HEK293 (cell line): ENCODE measurements around the gene ATXN2.

Experiments
- CTCF ChIA-PET: fragments of 350-600 bp; formaldehyde crosslinking; extraction: SDS; loops from one replicate; lab custom pipeline; 2021; ENCODE audit warnings: antibody characterized with exemption; lab: Yijun Ruan, JAX
- POLR2A ChIA-PET: fragments of 300-600 bp; formaldehyde crosslinking; extraction: SDS; loops from one replicate; lab custom pipeline; 2020; ENCODE audit warnings: antibody characterized with exemption, inconsistent platforms; lab: Yijun Ruan, JAX
- H3K27ac ChIP-seq: fragments of 200-500 bp; sonication (Bioruptor generic); 2 replicates; pipeline ENCODE4 v1.5.1; 2014; ENCODE audit warnings: low read depth, low read length, control low read depth, inconsistent platforms; ENCODE audit errors: extremely low read depth
- H3K36me3 ChIP-seq, 2 experiments: fragments of 200-500 bp in 1 of 2; sonication (Bioruptor generic) in 1 of 2; 1 replicate in 1 of 2; 2 replicates in 1 of 2; pipeline ENCODE4 v1.5.1; 2014 to 2017; ENCODE audit warnings: inconsistent platforms in 2 of 2, low read length in 2 of 2; ENCODE audit not compliant: control insufficient read depth in 2 of 2, insufficient read depth in 1 of 2
- H3K4me1 ChIP-seq: fragments of 200-500 bp; sonication (Bioruptor generic); 2 replicates; pipeline ENCODE4 v1.5.1; 2014; ENCODE audit warnings: mild to moderate bottlenecking, low read length, inconsistent platforms; ENCODE audit not compliant: control insufficient read depth, insufficient read depth
- H3K4me3 ChIP-seq: 2 replicates; pipeline ENCODE4 v1.5.1; 2011; ENCODE audit warnings: low read depth, mild to moderate bottlenecking, control low read depth, low read length, moderate library complexity
- H3K9me3 ChIP-seq: fragments of 200-500 bp; sonication (Bioruptor generic); 2 replicates; pipeline ENCODE4 v1.5.1; 2014; ENCODE audit warnings: low read depth, low read length, inconsistent platforms; ENCODE audit not compliant: control insufficient read depth, insufficient read depth
- GLIS1 ChIP-seq: fragments of 450-650 bp; formaldehyde crosslinking; IDR thresholded peaks from 2 replicates; pipeline ENCODE4 v1.5.1; 2016; ENCODE audit warnings: missing biosample characterization, missing genetic modification characterization
- GLIS2 ChIP-seq: fragments of 450-650 bp; formaldehyde crosslinking; IDR thresholded peaks from 2 replicates; pipeline ENCODE4 v1.5.1; 2016; ENCODE audit warnings: missing biosample characterization, missing genetic modification characterization
- HIC1 ChIP-seq: fragments of 450-650 bp; formaldehyde crosslinking; IDR thresholded peaks from 2 replicates; pipeline ENCODE4 v1.5.1; 2016; ENCODE audit warnings: missing biosample characterization, missing genetic modification characterization
- MYNN ChIP-seq: fragments of 450-650 bp; formaldehyde crosslinking; IDR thresholded peaks from 2 replicates; pipeline ENCODE4 v1.5.1; 2016; ENCODE audit warnings: missing biosample characterization, missing genetic modification characterization, borderline replicate concordance
- OVOL3 ChIP-seq: fragments of 450-650 bp; formaldehyde crosslinking; IDR thresholded peaks from 2 replicates; pipeline ENCODE4 v1.5.1; 2016; ENCODE audit warnings: missing biosample characterization, missing genetic modification characterization
- PATZ1 ChIP-seq: fragments of 450-650 bp; formaldehyde crosslinking; IDR thresholded peaks from 2 replicates; pipeline ENCODE4 v1.5.1; 2016; ENCODE audit warnings: missing biosample characterization, missing genetic modification characterization
- TRIM28 ChIP-seq: IDR thresholded peaks from 2 replicates; pipeline ENCODE4 v1.6.1; 2011; ENCODE audit warnings: low read length, control low read depth, borderline replicate concordance
- YY2 ChIP-seq: fragments of 450-650 bp; formaldehyde crosslinking; IDR thresholded peaks from 2 replicates; pipeline ENCODE4 v1.5.1; 2016; ENCODE audit warnings: missing biosample characterization, missing genetic modification characterization
- ZBTB17 ChIP-seq: fragments of 450-650 bp; formaldehyde crosslinking; IDR thresholded peaks from 2 replicates; pipeline ENCODE4 v1.5.1; 2016; ENCODE audit warnings: missing biosample characterization, missing genetic modification characterization
- ZBTB7A ChIP-seq: fragments of 450-650 bp; formaldehyde crosslinking; IDR thresholded peaks from 2 replicates; pipeline ENCODE4 v1.5.1; 2016; ENCODE audit warnings: low read depth, missing biosample characterization, missing genetic modification characterization
- ZIC2 ChIP-seq: fragments of 450-650 bp; formaldehyde crosslinking; IDR thresholded peaks from 2 replicates; pipeline ENCODE4 v1.5.1; 2016; ENCODE audit warnings: missing biosample characterization, missing genetic modification characterization
- ZNF114 ChIP-seq: fragments of 450-650 bp; formaldehyde crosslinking; IDR thresholded peaks from 2 replicates; pipeline ENCODE4 v1.5.0; 2017; ENCODE audit warnings: missing biosample characterization, missing genetic modification characterization
- ZNF133 ChIP-seq: fragments of 450-650 bp; formaldehyde crosslinking; IDR thresholded peaks from 2 replicates; pipeline ENCODE4 v1.5.1; 2016; ENCODE audit warnings: missing biosample characterization, missing genetic modification characterization
- ZNF19 ChIP-seq: fragments of 450-650 bp; formaldehyde crosslinking; IDR thresholded peaks from 2 replicates; pipeline ENCODE4; 2016; ENCODE audit warnings: missing biosample characterization, missing genetic modification characterization, low read depth
- ZNF248 ChIP-seq: fragments of 450-650 bp; formaldehyde crosslinking; IDR thresholded peaks from 2 replicates; pipeline ENCODE4 v1.5.1; 2017; ENCODE audit warnings: missing biosample characterization, missing genetic modification characterization
- ZNF274 ChIP-seq, 2 experiments: fragments of 200-500 bp in 1 of 2; fragments of 450-650 bp in 1 of 2; sonication (Bioruptor generic) in 1 of 2; formaldehyde crosslinking in 1 of 2; IDR thresholded peaks; 2 replicates each; pipeline versions ENCODE4 v1.5.1 to v1.6.1; 2014 to 2016; ENCODE audit warnings: borderline replicate concordance in 1 of 2, inconsistent platforms in 1 of 2, low read length in 1 of 2, missing biosample characterization in 1 of 2, missing genetic modification characterization in 1 of 2
- ZNF473 ChIP-seq: fragments of 450-650 bp; formaldehyde crosslinking; IDR thresholded peaks from 2 replicates; pipeline ENCODE4 v1.5.1; 2017; ENCODE audit warnings: missing biosample characterization, missing genetic modification characterization
- ZNF529 ChIP-seq: fragments of 450-650 bp; formaldehyde crosslinking; IDR thresholded peaks from 2 replicates; pipeline ENCODE4 v1.5.1; 2017; ENCODE audit warnings: missing genetic modification characterization, missing biosample characterization; ENCODE audit not compliant: insufficient replicate concordance
- ZNF555 ChIP-seq: fragments of 450-650 bp; formaldehyde crosslinking; conservative IDR thresholded peaks from 2 replicates; pipeline ENCODE4 v1.5.1; 2017; ENCODE audit warnings: missing biosample characterization, mild to moderate bottlenecking, missing genetic modification characterization, inconsistent platforms
- ZNF600 ChIP-seq: fragments of 450-650 bp; formaldehyde crosslinking; IDR thresholded peaks from 2 replicates; pipeline ENCODE4 v1.5.1; 2016; ENCODE audit warnings: missing biosample characterization, missing genetic modification characterization
- ZNF660 ChIP-seq: fragments of 450-650 bp; IDR thresholded peaks from 2 replicates; pipeline ENCODE4 v1.5.1; 2018; ENCODE audit warnings: missing biosample characterization, mild to moderate bottlenecking, missing genetic modification characterization
- ZSCAN18 ChIP-seq: fragments of 450-650 bp; formaldehyde crosslinking; IDR thresholded peaks from 2 replicates; pipeline ENCODE4 v1.5.1; 2016; ENCODE audit warnings: missing biosample characterization, missing genetic modification characterization
- TF ChIP-seq, protein P1 (sequence below): fragments of 450-650 bp; formaldehyde crosslinking; IDR thresholded peaks from 2 replicates; pipeline ENCODE4 v1.5.1; 2016; ENCODE audit warnings: missing biosample characterization, missing genetic modification characterization
- TF ChIP-seq, protein P2 (sequence below): fragments of 450-650 bp; formaldehyde crosslinking; IDR thresholded peaks from 2 replicates; pipeline ENCODE4 v1.5.1; 2016; ENCODE audit warnings: missing biosample characterization, missing genetic modification characterization

Gene ATXN2

DNA sequence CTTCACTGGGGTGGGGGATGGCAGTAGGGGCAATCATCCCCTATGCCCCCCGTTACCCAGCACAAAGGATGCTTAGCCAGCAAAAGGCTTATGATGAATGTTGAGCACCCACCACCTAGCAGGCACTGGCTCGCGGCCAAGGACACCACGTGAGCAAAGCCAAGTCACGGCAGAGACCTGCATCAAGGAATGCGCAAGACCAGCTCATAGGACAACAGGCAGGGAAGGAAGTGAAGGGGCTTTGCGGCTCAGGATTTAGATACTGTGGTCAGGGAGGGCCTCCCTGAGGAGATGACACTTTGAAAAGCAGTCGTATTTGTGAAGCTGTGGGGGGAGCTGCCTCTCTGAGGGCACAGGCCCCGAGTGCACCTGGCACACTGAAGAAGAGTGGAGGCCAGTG, 160.6 kb downstream of the ATXN2 start:
- POLR2A ChIA-PET = interaction anchor here (1.1 kb wide), 1 partner anchor 13 kb away, joined by 4 read pairs; no protein-coding TSS in a partner anchor
- no peak overlapping the region for H3K4me3 ChIP-seq
- H3K4me1 ChIP-seq = peaks cover 6% of the 10 kb centered on the region; the same call in 1 of the 2 replicates
- no peak overlapping the region for H3K27ac ChIP-seq
- H3K36me3 ChIP-seq = peaks cover 0 to 22% of the 10 kb centered on the region in 2 experiments; a peak in 2 of 3 replicates
- CTCF ChIA-PET = interaction anchor here (1.0 to 4.4 kb wide), 2 partner anchors 13 to 42 kb away, joined by 6 to 27 read pairs; no protein-coding TSS in a partner anchor
- no peak for TF ChIP-seq OVOL3 (tag by site-specific recombination)
- TF ChIP-seq ZNF473 (tag by site-specific recombination) = no peak
- no peak for TF ChIP-seq ZBTB7A
- TF ChIP-seq ZNF529 (tag by site-specific recombination) = no peak
- TF ChIP-seq PATZ1 = peak; percentile 46; the same call in 1 of the 2 replicates
- peak; percentile 22; the same call in 1 of the 2 replicates for TF ChIP-seq ZIC2 (tag by site-specific recombination)
- no peak for TF ChIP-seq ZNF555
- peak; percentile 71; the same call in 1 of the 2 replicates for TF ChIP-seq ZNF660
- TF ChIP-seq ZBTB17 = 0 out of 2 replicates have a peak, but pooled peaks have one; percentile 5
- no peak for TF ChIP-seq MYNN (tag by site-specific recombination)
- TF ChIP-seq ZNF274 (IDR thresholded peaks at IDR 0.05; ENCODE audit: low read length) = no peak
- TF ChIP-seq ZNF274 (tag by site-specific recombination; IDR thresholded peaks at IDR 0.05; ENCODE audit: borderline replicate concordance) = no peak
- TF ChIP-seq ZNF133 (tag by site-specific recombination) = no peak
- no peak for TF ChIP-seq ZNF19 (tag by site-specific recombination)
- TF ChIP-seq ZNF600 (tag by site-specific recombination) = 0 out of 2 replicates have a peak, but pooled peaks have one; percentile 21
- no peak for TF ChIP-seq ZNF114 (tag by site-specific recombination)
- TF ChIP-seq GLIS1 (tag by site-specific recombination) = peak; percentile 33; the same call in 1 of the 2 replicates
- no peak for TF ChIP-seq YY2
- TF ChIP-seq ZNF248 (tag by site-specific recombination) = no peak
- TF ChIP-seq ZSCAN18 (tag by site-specific recombination) = no peak
- peak; percentile 45 for TF ChIP-seq GLIS2
- TF ChIP-seq, all 188 proteins: peak for 7
- H3K9me3 ChIP-seq = no peaks in the 10 kb centered on the region

DNA sequence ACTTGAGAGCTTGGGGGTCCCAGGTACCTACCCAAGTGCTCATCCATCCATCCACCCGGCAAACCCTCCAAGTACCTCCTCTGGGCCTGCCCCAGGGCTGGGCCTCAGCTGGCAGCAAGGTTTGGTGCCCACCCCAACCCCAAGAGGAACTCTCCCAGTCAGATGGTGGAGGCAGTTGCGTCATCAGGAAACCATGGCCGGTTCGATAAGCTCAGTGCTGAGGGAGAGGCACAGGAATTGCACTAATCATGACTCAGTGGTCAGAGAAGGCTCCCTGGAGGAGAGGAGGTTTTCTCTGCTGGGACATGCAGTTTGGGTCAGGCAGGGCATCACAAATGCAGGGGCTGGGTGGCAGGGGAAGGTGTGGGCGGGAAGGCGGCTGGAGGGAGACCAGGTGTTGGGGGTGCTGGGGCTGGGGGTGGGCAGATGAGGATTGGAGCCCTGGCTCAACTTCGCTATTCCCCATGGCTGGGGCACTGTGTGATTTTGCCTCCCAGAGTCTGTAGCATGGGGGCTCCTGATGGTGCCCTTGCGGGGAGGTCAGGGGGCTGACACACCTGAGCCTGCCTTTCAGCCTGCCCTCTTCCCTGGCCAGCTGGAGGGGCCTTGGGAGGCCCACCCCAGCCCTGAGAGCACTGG, 161.2 kb downstream of the ATXN2 start:
- Histone ChIP-seq H3K4me1 (peaks cover 6% of the 10 kb centered on the region; the same call in 1 of the 2 replicates), H3K9me3 (no peaks in the 10 kb centered on the region), H3K36me3 (peaks cover 0 to 17% of the 10 kb centered on the region in 2 experiments; a peak in 2 of 3 replicates), H3K27ac (no peak overlapping the region), H3K4me3 (no peak overlapping the region)
- CTCF ChIA-PET = interaction anchor here (0.5 to 4.4 kb wide), 3 partner anchors 13 to 549 kb away, joined by 6 to 27 read pairs (median 6); no protein-coding TSS in a partner anchor
- POLR2A ChIA-PET = interaction anchor here (0.7 to 1.1 kb wide), 2 partner anchors 14 to 456 kb away, joined by 4 read pairs; no protein-coding TSS in a partner anchor
- peak; percentile 5 for TF ChIP-seq GLIS1 (tag by site-specific recombination)
- TF ChIP-seq, protein P1, sequence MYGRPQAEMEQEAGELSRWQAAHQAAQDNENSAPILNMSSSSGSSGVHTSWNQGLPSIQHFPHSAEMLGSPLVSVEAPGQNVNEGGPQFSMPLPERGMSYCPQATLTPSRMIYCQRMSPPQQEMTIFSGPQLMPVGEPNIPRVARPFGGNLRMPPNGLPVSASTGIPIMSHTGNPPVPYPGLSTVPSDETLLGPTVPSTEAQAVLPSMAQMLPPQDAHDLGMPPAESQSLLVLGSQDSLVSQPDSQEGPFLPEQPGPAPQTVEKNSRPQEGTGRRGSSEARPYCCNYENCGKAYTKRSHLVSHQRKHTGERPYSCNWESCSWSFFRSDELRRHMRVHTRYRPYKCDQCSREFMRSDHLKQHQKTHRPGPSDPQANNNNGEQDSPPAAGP = 0 out of 2 replicates have a peak, but pooled peaks have one; percentile 31
- TF ChIP-seq, protein P2, sequence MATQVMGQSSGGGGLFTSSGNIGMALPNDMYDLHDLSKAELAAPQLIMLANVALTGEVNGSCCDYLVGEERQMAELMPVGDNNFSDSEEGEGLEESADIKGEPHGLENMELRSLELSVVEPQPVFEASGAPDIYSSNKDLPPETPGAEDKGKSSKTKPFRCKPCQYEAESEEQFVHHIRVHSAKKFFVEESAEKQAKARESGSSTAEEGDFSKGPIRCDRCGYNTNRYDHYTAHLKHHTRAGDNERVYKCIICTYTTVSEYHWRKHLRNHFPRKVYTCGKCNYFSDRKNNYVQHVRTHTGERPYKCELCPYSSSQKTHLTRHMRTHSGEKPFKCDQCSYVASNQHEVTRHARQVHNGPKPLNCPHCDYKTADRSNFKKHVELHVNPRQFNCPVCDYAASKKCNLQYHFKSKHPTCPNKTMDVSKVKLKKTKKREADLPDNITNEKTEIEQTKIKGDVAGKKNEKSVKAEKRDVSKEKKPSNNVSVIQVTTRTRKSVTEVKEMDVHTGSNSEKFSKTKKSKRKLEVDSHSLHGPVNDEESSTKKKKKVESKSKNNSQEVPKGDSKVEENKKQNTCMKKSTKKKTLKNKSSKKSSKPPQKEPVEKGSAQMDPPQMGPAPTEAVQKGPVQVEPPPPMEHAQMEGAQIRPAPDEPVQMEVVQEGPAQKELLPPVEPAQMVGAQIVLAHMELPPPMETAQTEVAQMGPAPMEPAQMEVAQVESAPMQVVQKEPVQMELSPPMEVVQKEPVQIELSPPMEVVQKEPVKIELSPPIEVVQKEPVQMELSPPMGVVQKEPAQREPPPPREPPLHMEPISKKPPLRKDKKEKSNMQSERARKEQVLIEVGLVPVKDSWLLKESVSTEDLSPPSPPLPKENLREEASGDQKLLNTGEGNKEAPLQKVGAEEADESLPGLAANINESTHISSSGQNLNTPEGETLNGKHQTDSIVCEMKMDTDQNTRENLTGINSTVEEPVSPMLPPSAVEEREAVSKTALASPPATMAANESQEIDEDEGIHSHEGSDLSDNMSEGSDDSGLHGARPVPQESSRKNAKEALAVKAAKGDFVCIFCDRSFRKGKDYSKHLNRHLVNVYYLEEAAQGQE = no peak
- TF ChIP-seq TRIM28 = no peak
- TF ChIP-seq HIC1 (tag by site-specific recombination) = peak; percentile 12; the same call in 1 of the 2 replicates
